Hippocampal formation (tissue), 2 donors: ENCODE data around the gene MRPL33.

Experiments
- DNase-seq, 2 donors: peaks; one replicate each; lab custom pipeline; 2025; lab: John Stamatoyannopoulos, UW

The MRPL33 gene

DNA sequence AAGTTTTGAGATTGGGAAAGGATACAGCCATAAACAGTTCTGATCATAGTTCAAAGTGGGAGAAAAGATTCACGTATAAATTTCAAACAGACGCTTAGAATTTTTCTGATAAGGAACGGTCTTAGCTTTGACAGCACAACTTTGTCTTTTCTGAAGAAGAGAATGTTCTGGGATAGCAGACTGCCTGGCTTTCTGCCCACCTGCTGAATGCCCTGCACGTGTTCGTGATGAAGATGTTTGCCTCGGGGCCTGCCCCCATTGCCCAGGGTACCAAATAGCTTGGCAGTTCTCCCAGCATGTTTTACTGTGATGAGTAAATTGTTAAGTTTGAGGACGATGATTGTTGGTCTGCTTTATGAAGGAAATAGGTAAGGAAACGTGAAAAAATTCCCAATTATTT is 4.6 kb downstream of the MRPL33 start:
- DNase-seq, result peak in 1 of 2 donors; percentile 3

DNA sequence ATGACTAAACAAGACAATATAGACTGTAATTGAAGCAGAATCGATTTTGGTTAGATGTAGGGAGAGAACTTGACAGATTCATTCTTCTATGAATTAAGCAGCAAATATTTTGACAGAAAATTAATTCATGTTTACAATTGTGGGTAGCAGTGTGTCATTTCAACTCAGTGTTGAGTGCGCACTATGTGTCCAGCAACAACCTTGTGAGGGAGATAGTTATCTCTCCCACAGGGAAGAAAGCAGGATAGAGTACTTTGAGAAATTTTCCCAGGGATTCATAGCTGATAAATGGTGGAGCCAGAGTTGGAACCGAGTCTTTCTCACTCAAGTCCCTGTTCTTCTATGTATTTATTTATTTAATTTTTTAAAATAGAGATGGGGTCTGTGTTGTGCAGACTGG is 5.2 kb downstream of the MRPL33 start:
- no peak for DNase-seq

DNA sequence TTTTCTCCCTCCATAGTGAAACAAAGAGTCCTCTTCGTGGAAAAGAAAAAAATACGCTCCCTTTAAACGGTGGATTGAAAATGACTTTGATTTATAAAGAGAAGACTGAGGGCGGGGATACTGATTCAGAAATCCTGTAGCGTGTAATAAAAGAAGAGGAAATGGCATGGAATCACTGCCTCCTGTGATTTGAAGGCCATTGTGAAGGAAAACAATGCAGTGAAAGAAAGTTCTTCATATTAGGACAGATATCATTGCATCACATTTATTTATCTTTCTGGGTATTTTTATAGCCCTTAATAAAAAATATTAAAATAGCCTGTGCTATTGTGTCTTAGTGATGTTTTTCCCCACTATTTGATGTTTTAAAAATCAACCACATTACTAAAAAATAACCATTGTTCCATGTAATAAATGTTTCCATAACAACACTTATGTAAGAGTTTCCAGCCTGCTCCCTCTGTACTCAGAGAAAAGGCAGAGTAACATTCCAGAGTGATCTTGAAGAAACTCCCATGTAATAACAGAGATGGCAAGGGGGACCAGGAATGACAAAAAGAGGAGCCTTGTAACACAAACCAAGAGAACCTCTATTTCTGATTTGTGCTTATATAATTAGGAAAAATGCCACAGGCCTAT is 8.0 kb downstream of the MRPL33 start:
- no peak for DNase-seq

- no peak for DNase-seq
Observed at GRCh38 chr2:27781496-27781895, 10.0 kb downstream of the MRPL33 start.

GRCh38 chr2:27782701-27783100 is 11.2 kb downstream of the MRPL33 start:
- no peak for DNase-seq

GRCh38 chr2:27790796-27791195 is 19.3 kb downstream of the MRPL33 start:
- DNase-seq, result no peak

DNA sequence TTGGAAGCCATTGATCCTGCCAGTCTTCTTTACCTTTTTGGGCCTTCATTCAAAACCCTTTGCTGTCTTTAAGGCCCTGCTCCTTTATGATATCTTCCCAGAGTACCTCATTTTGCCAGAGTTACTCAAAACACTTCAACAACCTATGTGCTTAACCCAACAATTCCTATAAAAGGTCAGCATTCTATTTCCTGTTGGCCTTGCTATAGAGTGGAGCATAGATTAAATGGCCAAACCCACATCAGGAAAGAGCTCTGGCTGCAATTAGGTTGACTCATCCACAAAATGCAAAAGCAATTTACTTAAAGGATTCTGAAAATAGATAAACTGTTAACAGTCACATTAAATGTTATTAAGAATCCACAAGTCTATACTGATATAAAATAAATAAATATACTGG is 21.2 kb downstream of the MRPL33 start:
- no peak for DNase-seq

- no peak for DNase-seq
Observed at GRCh38 chr2:27795093-27795834, 23.7 kb downstream of the MRPL33 start.

- DNase-seq, result no peak
Observed at GRCh38 chr2:27795868-27796277, 24.4 kb downstream of the MRPL33 start.

DNA sequence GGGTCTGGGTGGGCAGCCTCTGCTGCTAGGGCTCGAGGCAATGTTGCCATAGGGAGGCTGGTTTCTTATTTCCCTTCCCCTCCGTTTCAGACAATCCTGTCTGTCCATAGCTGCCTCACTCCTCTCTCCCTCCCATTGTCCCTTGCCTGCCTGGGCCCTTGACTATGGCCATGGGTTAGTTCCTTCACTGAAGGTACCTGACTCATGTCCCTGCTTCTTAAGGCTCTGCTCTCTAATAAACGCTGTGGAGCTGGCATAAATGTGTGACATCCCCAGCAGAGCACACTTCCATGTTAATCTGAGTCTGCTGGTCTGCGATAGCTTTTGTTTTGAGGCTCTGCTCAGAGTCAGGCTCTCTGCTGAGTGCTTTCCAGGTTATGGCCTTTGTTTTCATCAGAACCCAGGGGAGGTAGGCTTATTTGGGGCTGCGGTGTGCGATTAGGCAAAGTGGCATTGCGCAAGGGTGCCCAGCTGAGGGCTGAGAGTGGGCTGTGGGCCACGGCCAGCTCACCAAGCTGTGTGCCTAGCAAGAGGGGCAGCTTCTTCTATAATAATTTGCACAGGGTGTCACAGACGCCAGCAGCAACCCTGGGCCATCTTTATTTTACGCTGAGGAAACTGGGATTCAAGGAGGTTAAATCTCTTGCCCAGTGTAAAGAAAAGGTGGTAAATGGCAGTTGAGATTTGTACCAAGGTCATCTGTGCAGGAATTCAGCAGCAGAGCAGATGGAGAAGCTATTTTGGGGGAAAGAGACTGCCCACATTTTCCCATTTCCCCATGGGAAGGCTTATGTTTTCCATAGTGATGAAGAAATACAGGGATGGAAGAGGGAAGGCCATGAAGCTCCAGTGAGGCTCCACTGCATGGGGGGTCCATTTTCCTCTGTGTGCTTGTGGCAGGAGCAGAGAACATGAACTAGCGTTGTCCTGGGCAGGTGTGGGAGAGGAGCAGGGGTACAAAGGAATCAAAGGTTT is 25.6 kb downstream of the MRPL33 start:
- DNase-seq, result no peak

DNA sequence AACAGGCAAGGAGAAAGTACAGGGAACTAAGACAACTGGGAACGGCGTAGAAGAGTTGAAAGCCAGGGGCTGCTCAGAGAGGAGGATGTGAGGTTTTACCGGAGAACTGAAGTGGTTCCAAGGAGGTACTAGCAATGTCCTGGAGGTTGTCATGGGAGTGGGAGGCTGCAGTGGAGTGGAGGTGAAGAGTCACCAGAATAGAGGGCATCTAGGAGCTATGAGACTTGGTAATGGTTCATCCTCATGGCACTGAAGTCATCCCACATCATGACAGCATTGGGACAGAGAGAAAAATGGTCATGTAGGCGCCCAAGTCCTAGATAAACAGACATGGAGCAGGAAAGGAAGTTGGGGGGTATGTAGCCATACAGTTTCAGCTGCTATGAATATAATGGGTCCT is 26.3 kb downstream of the MRPL33 start:
- DNase-seq, result no peak

DNA sequence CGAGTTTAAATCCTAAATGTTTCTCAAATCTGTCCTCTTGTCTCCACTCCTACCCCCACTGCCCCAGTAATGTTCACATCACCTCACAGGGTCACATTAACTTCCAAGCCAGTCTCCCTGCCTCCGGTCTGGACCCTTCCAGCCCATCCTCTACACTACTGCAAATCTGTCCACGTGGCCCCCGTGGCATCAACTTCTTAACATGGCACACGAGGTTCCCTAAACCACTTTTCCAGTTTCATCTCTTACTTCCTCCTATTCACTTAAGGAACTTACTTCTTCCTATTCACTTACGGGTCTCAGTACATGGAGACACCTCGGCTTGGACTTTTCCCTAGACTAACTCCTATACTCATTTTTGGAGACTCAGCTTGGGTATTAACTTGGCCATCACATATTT is 27.0 kb downstream of the MRPL33 start:
- no peak for DNase-seq

GRCh38 chr2:27798948-27799645 is 27.6 kb downstream of the MRPL33 start:
- no peak for DNase-seq

GRCh38 chr2:27799646-27800010 is 28.1 kb downstream of the MRPL33 start:
- no peak for DNase-seq

DNA sequence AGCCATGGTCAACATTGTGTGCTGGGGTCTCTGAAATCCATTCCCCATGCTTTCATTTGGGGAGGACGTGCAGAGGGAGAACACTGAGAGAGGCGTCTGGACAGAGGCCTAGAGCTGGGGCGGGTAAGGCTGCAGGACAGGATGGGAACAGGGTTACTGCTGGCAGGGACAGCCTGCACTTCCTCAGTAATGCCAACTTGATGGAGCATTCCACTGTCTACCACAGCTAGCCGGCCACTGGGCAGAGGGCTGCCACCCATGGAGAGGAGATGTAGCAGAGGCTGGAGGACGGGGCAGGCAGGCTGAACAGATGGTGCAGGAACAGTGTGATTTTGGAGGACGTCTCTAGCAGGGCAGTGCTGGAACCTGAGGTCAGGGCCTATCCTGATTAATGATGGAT is 29.3 kb downstream of the MRPL33 start:
- DNase-seq, result no peak

DNA sequence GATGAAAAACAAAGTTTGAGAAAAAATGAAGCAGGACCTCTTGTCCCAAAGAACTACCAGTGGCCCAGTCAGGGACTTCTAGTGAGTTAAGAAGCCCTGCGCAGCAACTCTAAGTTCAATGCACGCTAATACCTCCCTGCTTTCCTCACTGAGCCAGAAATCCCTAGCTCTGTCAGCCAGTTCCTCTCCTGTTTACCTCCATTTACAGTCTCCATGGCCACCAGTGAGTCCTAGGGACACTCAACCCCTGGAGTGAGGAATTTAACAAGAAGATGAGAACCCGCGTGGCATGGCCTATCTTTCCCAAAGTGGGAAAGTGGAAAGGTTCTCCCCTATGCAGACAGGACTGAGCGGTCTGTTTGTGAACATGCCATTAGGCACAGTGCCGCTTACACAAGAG is 31.0 kb downstream of the MRPL33 start:
- no peak for DNase-seq

DNA sequence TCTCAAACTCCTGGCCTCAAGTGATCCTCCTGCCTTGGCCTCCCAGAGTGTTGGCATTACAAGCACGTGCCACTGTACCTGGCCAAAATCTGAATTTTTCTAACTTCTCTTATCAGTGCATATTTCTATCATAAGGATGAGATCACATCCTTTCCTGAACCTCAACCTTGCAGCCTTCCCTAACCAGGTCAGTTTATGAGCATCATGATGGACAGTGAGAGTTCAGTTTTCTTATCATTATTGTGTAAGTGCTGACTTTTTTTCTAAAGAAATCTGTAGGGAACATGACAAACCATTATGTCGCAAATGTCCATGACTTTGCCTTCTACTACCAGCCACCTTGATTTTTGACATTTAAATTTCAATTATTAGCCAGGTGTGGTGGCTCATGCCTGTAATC is 31.5 kb downstream of the MRPL33 start:
- DNase-seq, result no peak

DNA sequence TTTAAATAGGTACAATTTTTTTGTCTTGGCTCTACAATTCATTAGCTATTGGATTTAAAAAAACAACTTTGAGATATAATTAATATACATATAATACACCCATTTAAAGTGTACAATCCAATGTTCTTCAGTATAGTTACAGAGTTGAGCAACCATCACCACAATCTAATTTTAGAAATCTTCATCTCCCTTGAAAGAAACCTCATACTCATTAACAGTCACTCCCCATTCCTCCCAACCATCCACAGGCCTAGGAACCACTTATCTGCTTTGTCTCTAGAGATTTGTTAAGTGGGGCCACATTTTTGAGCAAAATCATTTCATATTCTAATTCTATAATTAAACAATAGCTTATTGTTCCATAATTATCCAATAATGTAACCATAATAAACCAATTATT is 32.6 kb downstream of the MRPL33 start:
- no peak for DNase-seq

- no peak for DNase-seq
Observed at GRCh38 chr2:27805180-27805579, 33.7 kb downstream of the MRPL33 start.

DNA sequence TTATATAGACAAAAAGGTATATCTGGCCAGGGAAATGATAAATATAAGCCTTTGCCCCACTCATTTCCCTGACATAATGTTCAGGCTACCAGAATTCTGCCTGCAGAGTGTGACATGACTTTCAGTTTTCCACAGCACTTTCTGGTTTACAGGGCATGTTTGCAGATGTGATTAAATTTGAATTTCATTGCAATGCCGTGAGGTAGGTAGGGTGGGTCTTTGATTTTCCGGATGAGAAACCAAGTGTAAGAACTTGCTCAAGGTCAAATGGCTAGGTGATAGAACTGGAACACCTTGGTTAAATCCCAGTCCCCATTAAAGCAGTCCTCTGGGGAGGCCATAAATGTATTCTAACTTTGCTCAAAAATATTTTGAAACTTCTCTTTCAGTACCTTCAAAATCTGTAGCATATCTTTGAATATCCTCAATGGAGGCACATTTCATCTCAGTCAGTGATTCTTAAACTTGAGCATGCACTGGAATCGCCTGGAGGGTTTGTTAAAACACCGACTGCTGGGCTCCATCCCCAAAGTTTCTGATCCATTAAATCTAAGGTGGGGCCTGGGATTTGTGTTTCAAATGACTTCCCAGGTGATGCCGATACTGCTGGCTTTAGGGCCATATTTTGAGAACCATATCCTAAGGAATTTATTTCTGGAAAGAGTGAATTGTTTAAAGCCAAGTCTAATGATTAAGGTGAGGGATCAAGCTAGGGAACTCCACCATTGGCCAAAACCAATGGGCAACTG is 35.0 kb downstream of the MRPL33 start:
- DNase-seq, result no peak

DNA sequence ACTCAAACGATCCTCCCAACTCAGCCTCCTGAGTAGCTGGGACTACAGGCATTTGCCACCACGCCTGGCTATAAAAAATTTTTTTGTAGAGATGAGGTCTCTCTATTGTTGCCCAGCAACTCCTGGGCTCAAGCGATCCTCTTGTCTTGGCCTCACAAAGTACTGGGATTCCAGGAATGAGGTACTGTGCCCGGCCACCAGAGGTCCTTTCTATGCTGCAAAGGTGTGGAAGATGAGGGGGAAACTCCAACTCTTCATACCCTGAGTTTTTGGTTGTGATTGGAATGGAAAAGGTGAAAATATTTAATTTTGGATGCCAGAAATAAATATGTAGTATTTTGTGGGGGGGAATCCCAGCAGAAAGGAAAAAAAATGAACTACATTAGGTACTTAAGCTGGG is 36.0 kb downstream of the MRPL33 start:
- DNase-seq, result no peak
